Right atrium auricular region (tissue), 2 donors: ENCODE data around the gene UBE2G2. TPM values are rescaled to one million over a fixed set of nuclear protein-coding genes. Genes with fewer than 3 reads are reported as not detected.
"Not testable (repeated sequence)": the region's sequence is repeated elsewhere in the genome, so short reads cannot be mapped to it uniquely, and the experiment has no call there.

Experiments
- DNase-seq: peaks from one replicate; pipeline ENCODE4 v3.0.0-alpha.2; 2019; ENCODE audit warnings: low spot score
- H3K27ac ChIP-seq, 2 donors: fragments of 200-600 bp; sonication (generic); 1 replicate in 1 of 2; 2 replicates in 1 of 2; pipeline ENCODE4 v1.5.1; 2016 to 2019
- H3K27me3 ChIP-seq, 2 donors: fragments of 200-600 bp; sonication (generic); one replicate each; pipeline versions ENCODE4 v1.5.1 to v1.6.0; 2017 to 2019
- H3K36me3 ChIP-seq: fragments of 200-600 bp; sonication (generic); one replicate; pipeline ENCODE4 v1.5.1; 2016
- H3K4me1 ChIP-seq, 2 donors: fragments of 200-600 bp; sonication (generic); one replicate each; pipeline versions ENCODE4 v1.5.1 to v1.6.0; 2017 to 2019
- H3K4me3 ChIP-seq, 2 donors: fragments of 200-600 bp; sonication (generic); 1 replicate in 1 of 2; 2 replicates in 1 of 2; pipeline ENCODE4 v1.5.1; 2017 to 2019; ENCODE audit warnings: mild to moderate bottlenecking in 1 of 2, moderate library complexity in 1 of 2
- H3K9me3 ChIP-seq, 2 donors: fragments of 200-600 bp; sonication (generic); one replicate each; pipeline ENCODE4 v1.5.1; 2019
- total RNA-seq, 2 donors: library from RNA; depleted of rRNA; stranded (reverse); fragments of >200 nt; gene quantifications; one replicate each; pipeline ENCODE4 v1.1.0, GENCODE V29; 2016
- TF ChIP-seq, protein P1 (sequence below), 2 donors: fragments of 200-600 bp; sonication (generic); IDR thresholded peaks; one replicate each; pipeline ENCODE4 v1.5.1; 2019; ENCODE audit warnings: antibody characterized with exemption in 2 of 2

UBE2G2 gene
- total RNA-seq, 2 donors from 2014 or later = 47.5 to 52.5 TPM

DNA sequence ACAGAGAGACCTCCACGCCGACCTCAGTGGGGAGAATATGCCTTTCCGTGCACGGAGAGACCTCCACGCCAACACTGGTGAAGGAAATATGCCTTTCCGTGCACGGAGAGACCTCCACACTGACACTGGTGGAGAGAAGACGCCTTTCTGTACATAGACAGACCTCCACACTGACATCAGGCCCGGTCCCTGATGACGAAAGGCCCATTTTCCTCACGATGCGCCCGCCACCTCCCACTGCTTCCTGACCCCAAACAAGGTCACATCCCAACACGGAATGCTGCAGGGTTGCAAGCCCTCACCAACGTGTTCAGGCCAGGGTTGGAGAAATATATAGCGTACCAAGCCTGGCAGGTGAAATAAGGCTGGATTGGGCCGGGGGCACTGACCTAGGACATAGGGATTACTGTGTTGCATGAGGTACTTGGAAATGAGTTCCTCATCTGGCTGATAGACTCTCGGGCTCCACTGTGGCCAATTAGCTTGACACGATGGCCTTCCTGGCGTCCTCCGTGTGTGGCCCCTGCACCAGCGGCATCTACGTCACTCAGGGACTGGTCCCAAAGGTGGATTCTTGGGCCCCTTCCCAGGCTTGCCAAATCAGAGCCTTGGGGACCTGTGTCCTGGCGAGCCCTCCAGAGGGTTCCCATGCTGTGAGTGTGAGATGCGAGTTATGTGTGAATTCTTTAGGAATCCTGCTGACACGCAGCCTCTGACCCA is 32.8 kb upstream of the UBE2G2 start:
- no peak overlapping the region for H3K27ac ChIP-seq
- H3K36me3 ChIP-seq = no peaks in the 10 kb centered on the region
- no peak for DNase-seq
- peaks cover 0 to 7% of the 10 kb centered on the region in 2 donors for H3K4me1 ChIP-seq
- no peaks in the 10 kb centered on the region for H3K27me3 ChIP-seq
- TF ChIP-seq, protein P1, sequence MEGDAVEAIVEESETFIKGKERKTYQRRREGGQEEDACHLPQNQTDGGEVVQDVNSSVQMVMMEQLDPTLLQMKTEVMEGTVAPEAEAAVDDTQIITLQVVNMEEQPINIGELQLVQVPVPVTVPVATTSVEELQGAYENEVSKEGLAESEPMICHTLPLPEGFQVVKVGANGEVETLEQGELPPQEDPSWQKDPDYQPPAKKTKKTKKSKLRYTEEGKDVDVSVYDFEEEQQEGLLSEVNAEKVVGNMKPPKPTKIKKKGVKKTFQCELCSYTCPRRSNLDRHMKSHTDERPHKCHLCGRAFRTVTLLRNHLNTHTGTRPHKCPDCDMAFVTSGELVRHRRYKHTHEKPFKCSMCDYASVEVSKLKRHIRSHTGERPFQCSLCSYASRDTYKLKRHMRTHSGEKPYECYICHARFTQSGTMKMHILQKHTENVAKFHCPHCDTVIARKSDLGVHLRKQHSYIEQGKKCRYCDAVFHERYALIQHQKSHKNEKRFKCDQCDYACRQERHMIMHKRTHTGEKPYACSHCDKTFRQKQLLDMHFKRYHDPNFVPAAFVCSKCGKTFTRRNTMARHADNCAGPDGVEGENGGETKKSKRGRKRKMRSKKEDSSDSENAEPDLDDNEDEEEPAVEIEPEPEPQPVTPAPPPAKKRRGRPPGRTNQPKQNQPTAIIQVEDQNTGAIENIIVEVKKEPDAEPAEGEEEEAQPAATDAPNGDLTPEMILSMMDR (IDR thresholded peaks at IDR 0.05) = no peak
- no peak overlapping the region for H3K4me3 ChIP-seq
- H3K9me3 ChIP-seq = peaks cover 0 to under 1% of the 10 kb centered on the region in 2 donors

DNA sequence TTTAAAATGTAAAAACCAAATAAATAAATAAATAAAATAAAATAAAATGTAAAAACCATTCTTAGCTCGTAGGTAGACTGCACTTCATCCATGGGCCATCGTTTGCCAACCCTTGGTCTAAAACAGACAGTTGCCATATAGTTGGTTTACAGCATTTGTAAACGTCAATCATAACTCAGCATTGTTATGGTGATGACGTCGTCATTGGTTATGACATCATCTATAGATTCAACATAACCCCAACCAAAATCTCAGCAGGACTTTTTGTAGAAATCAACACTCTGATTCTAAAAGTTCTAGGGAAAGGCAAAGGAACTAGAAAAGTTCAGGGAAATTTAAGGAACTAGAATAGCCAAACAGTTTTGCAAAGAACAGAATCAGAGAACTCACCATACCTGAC is 32.0 kb upstream of the UBE2G2 start:
- no peak overlapping the region for H3K4me3 ChIP-seq
- H3K9me3 ChIP-seq = peaks cover 5 to 8% of the 10 kb centered on the region in 2 donors
- no peak for DNase-seq
- no peaks in the 10 kb centered on the region for H3K27me3 ChIP-seq
- peaks cover 0 to 7% of the 10 kb centered on the region in 2 donors for H3K4me1 ChIP-seq
- TF ChIP-seq, protein P1 (IDR thresholded peaks at IDR 0.05) = no peak
- no peak overlapping the region for H3K27ac ChIP-seq
- H3K36me3 ChIP-seq = no peaks in the 10 kb centered on the region

DNA sequence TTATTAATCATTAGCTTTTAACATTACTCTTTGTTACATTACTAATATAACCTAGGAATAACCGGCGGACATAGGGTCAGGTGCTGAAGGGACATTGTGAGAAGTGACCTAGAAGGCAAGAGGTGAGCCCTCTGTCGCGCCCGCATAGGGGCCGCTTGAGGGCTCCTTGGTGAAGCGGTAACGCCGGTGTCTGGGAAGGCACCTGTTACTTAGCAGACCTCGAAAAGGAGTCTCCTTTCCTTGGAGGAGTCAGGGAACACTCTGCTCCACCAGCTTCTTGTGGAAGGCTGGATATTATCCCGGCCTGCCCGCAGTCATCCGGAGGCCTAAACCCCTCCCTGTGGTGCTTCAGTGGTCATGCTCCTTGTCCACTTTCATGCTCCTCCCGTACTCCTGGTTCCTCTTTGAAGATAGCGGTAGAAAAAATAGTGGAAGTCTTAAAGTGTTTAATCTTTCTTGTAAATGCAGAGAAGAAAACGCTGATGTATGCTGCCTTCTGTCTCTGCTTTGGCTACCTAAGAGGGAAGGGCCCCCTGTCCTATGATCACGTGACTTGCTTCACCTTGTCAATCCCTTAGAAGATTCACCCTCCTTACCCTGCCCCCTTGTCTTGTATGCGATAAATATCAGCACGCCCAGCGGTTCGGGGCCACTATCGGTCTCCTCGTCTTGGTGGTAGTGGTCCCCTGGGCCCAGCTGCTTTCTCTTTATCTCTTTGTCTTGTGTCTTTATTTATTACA is 31.1 kb upstream of the UBE2G2 start:
- not testable (repeated sequence) for H3K27me3 ChIP-seq, DNase-seq, H3K27ac ChIP-seq, H3K4me1 ChIP-seq, H3K4me3 ChIP-seq, H3K36me3 ChIP-seq
- peaks cover 5 to 18% of the 10 kb centered on the region in 2 donors for H3K9me3 ChIP-seq

DNA sequence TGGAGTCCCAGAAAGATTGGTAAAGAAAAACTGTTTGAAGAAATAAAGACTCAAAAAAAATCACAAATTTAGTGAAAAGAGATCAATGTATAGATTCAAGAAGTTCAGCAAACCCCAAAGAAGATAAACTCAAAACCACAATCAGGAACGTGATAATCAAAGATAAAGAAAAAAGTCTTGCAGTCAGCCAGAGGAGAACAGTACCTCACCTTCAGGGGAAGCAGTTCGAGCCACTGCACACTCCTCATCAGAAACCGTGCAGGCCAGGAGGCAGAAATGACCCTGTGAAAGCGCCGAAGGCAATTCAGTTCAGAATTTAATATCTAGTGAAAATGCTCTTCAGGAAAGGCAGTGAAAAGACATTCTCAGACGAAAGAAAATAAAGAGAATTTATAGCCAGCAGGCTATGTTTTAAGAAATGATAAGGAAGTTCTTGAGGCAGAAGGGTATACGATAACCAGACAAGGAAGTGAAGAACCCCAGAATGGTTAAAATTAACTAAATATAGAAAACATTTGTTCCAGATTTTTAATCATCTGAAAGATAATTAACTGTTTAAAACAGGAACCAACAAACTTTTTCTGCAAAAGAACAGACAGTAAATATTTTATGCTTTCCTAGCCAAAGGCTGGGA is 29.7 kb upstream of the UBE2G2 start:
- Histone ChIP-seq H3K4me3 (no peak overlapping the region), H3K36me3 (no peaks in the 10 kb centered on the region), H3K9me3 (peaks cover 5 to 22% of the 10 kb centered on the region in 2 donors)

DNA sequence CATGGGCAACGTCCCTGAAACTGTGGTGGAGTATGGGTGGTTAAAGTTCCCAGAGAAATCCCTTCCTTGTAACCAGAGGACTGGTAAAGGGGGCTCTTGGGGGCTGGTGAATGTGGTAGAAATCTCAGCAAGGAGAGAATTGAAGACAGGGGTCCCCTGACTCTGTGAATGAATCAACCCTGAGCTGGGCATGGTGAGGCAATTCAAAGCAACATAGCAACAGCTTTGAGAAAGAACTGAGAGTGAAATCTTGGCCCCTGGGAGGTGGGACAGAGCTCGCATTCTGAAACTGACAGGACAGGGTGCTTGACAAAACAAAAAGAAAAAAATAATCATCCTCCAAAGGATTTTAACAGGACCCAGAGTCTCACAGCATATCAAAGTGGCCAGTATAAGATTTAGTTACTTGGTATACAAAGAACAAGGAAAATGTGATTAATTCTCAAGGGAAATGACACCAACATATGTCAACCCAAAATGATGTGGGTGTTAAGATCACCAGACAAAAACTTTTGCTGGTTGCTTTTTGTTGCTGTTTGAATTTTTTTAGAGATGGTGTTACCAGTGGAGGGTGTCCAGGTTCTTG is 28.0 kb upstream of the UBE2G2 start:
- Histone ChIP-seq H3K36me3 (no peaks in the 10 kb centered on the region), H3K9me3 (peaks cover 5 to 22% of the 10 kb centered on the region in 2 donors), H3K27ac (no peak overlapping the region), H3K4me3 (no peak overlapping the region), H3K4me1 (no peaks in the 10 kb centered on the region), H3K27me3 (no peaks in the 10 kb centered on the region)
- TF ChIP-seq, protein P1 (IDR thresholded peaks at IDR 0.05) = no peak
- no peak for DNase-seq

More for the DNA sequence above, 29.7 kb upstream of the UBE2G2 start:
- no peaks in the 10 kb centered on the region for H3K27me3 ChIP-seq
- H3K27ac ChIP-seq = no peak overlapping the region
- TF ChIP-seq, protein P1 (IDR thresholded peaks at IDR 0.05) = no peak
- DNase-seq = no peak
- peaks cover 0 to under 1% of the 10 kb centered on the region in 2 donors for H3K4me1 ChIP-seq
